ENCODE measurements around the gene TTC39B.

DNA sequence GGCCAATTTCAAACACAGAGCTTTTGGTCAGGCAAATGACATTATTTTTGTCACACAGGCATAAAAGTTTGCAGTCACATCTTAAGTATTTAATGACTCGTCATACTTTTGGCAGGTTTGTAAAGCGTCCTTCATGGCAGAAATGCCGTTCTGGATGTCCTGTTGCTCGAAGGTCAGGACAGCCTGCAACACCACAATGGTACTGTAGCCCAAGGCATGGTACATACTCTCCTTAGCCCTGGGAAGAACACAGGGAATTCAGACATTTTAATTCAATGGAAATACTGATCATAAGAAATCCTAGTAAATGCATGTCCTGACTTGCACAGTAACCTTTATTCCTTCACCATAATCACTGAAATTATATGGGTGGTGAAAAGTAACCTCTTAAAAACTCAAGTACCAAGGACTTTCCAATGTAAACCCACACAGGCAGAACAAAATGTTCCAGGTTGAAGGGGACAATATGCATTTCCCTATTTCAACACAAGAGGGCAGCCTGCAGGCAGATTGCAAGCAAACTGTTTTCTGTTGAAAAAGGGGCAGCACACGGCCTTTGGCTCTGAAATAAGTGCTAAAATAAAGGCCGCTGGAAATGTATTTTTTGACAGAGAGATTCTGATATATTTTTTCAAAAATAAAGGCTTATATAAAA lies 95.7 kb downstream of the TTC39B start:
- TF ChIP-seq, protein P1, sequence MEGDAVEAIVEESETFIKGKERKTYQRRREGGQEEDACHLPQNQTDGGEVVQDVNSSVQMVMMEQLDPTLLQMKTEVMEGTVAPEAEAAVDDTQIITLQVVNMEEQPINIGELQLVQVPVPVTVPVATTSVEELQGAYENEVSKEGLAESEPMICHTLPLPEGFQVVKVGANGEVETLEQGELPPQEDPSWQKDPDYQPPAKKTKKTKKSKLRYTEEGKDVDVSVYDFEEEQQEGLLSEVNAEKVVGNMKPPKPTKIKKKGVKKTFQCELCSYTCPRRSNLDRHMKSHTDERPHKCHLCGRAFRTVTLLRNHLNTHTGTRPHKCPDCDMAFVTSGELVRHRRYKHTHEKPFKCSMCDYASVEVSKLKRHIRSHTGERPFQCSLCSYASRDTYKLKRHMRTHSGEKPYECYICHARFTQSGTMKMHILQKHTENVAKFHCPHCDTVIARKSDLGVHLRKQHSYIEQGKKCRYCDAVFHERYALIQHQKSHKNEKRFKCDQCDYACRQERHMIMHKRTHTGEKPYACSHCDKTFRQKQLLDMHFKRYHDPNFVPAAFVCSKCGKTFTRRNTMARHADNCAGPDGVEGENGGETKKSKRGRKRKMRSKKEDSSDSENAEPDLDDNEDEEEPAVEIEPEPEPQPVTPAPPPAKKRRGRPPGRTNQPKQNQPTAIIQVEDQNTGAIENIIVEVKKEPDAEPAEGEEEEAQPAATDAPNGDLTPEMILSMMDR (IDR thresholded peaks at IDR 0.05), result peak; percentile 76 to 84
- no peak for TF ChIP-seq POLR2AphosphoS5 (IDR thresholded peaks at IDR 0.05)
